GM04504 (cell line): ENCODE data around the gene AHSA1.

Source experiments
- DNase-seq: peaks from one replicate; pipeline ENCODE4 v3.0.0-alpha.2; 2012; ENCODE audit warnings: low read depth

The AHSA1 gene

DNA sequence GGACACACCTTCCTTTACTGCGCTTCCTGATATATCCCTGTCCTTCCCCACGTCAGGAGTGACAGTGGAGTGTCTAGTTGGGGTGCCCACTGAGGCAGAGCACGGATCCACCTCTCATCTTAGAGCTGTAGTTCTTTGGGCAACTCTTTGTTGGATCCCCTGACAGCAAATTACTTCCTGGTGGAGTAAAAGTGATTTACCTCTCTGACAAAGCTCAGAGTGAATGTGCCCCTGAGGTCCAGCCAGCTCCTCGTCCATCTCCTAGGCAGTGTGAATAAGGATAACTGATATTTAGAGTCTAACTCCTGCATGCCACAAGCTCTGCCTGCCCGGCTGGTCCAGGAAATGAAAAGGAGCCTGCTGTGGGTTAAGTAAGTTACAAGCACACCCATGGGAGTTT, 16.0 kb downstream of the AHSA1 start:
- no peak for DNase-seq

DNA sequence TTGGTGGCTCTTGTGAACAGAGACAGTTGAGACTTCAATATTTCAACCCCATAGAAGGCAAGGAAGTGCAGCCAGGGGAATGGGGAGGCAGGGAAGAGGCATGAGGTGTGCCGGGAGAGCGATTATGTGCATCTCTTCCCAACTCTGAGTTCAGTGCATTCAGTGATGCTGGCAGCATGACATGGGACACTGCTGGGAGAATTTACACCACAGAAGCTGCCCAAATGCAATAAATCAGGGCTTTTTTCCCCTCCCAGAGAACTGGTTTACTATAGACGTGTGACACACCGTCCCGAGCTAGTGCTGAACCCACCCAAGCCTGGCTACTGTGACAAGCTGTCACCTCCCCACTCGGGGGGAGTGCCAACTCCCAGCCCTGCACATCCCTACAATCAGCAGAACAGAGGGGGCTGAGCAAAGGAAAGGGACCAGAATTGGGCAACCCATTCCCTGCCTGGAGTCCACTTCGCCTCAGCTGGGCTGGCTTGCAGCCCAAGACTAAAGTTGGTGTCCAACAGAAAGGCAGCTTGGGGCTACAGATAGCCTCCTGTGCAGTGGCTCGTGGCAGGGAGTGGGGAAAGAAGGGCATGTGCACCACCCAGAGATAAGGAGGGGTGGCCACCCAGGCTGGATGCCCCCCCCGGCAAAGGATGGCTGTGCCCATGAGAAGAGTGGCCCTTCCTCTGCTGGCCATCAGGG, 16.7 kb downstream of the AHSA1 start:
- no peak for DNase-seq

GRCh38 chr14:77475432-77476115, 17.7 kb downstream of the AHSA1 start:
- no peak for DNase-seq

GRCh38 chr14:77478029-77478428, 20.1 kb downstream of the AHSA1 start:
- no peak for DNase-seq

GRCh38 chr14:77478796-77479195, 20.9 kb downstream of the AHSA1 start:
- DNase-seq: no peak

- DNase-seq: no peak
Measured at GRCh38 chr14:77482422-77482821, 24.5 kb downstream of the AHSA1 start.

DNA sequence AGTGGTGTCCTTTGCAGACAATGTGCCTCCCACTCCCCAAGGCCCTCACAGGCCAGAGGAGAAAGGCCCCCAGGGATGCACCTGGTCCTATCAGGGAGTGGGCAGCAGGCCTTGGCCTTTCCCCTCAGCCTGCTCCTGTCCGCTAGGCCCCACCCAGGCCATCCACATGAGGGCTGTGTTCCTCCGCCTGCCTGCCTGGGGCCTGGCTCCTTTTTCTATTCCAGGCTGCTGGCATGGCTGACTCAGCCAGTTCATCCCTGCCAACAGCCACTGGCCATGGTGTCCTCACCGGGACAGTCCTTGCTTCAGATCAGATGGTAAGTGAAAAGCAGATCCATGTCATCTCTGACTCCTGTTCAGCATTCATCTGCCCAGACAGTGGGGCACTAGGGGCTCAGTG, 27.4 kb downstream of the AHSA1 start:
- no peak for DNase-seq

- DNase-seq: peak; percentile 30
Measured at GRCh38 chr14:77485901-77486678, 28.2 kb downstream of the AHSA1 start.

- no peak for DNase-seq
Measured at GRCh38 chr14:77488558-77488957, 30.7 kb downstream of the AHSA1 start.

DNA sequence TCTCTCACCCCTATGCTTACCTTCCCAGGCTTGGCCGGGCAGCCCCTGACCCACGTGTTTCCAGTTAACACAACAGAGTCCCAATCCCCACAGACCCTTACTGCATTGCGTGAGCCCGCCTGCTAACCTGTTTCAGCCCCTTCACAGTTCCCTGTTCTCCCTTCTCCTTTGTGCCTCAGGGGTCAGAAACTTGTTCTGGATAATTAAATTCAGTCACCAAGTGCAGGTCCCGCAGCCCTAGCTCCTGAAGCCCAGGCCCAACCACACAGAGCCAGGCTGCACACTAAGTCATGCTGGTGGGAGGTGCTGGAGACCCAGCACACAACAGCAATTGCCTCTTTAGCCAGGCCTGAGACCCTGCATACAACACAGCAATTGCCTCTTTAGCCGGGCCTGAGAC, 31.1 kb downstream of the AHSA1 start:
- no peak for DNase-seq

- DNase-seq: no peak
Measured at GRCh38 chr14:77490347-77490986, 32.6 kb downstream of the AHSA1 start.

GRCh38 chr14:77491056-77491455, 33.2 kb downstream of the AHSA1 start:
- DNase-seq: no peak

DNA sequence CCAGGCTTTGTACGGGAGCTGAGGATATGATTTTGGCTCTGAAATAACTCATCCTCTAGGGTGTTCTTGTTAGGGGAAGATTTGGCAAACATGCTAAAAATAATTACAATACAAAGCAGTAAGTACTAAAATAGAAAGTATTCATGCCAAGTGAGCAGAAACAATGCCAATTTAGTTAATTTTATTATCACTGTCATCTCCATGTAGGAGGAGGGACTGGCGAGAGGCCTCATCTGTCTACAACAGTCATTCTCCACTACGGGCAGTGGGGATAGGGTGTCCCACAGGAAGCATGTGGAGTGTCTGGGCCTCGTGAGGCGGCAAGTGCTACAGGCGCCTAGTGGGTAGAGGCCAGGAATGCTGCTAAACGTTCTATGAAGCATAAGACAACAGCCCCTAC, 37.4 kb downstream of the AHSA1 start:
- DNase-seq: no peak

DNA sequence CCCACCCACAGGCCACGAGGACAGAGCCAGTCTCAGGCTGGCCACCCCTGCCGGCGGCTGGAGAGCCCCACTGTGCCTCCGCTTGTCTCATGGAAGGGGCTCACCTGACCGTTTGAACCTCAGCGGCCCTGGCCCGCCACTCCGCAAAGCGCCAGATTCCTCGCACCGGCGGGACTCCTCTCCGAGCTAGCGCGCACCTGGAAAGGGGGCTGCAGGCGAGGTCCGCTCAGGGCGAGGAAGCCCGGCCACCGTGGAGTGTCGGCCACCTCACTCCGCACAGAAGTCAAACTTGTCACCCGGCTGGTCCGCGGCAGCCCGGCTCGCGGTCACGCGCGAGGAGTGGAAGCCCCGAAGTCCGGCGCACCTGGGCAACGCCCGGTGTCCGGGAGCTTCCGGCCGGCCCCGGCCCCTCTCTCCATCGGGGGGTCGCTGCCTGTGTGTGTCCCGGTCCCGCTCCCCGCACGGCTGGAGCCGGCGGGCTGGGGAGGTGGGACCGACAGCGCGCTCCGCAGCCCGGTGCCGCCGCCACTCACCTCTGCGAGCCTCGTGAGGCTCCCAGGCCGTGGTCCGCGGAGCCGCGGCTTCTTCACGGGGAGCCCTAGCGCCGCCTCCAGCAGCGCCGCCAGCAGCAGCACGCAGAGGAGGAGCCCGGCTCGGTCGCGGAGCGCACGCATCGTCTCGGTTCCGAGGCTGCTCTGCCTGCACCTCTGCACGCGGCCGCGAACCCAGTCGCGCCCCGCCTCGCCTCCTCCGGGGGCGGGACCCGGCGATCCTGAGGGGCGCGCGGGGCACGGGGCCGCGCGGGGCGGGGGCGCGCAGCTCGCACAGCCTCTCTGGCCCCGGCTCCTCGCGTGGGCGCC, 40.5 kb downstream of the AHSA1 start, which contains the start of gene ISM2:
Gene ISM2, minus strand, starts transcription at position 697 of the 860 bp plus-strand sequence. Its CDS starts 23 bp downstream, at position 674.
- DNase-seq: no peak

GRCh38 chr14:77498984-77499527, 41.2 kb downstream of the AHSA1 start:
- no peak for DNase-seq

DNA sequence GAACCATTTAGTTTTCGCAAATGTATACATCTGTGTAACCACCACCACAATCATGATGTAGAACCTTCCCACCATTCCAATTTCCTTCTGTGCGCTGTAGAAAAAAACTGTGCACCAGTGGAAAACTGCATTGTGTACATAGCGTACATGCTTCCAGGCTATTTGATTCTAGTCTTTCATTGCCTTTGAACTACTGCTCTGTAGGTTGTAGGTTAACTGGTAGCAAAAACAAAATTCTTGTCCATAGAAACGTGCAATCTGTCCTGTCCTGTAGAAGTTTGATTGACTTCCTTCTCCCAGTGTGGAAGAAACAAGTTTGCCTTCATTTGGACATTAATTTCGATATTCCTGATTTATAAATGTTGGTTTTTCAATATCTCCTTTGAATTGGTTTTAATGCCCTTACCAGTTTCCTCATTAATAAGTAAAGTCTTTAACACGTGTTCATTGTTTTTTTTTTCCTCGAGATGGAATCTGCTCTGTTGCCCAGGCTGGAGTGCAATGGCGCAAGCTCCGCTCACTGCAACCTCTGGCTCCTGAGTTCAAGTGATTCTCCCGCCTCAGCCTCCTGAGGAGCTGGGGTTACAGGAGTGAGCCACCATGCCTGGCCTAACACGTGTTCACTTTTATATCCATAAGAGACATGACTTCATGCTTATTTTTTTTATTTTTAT, 44.4 kb downstream of the AHSA1 start:
- no peak for DNase-seq

- no peak for DNase-seq
Measured at GRCh38 chr14:77503138-77503537, 45.2 kb downstream of the AHSA1 start.

DNA sequence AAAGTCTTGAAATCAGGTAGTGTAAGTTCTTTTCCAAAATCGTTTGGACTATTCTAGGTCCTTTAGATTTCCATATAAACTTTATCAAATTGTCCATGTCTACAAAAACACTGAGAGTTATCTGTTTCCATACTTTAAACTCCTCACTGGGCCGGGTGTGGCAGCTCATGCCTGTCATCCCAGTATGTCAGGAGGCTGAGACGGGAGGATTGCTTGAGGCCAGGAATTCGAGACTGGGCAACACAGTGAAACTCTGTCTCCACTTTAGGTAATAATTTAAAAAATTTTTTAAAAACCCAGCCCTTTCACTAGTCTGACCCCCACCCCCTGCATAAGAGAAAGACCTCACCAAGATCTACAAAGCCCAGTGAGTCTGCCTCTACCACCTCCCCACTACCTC, 47.1 kb downstream of the AHSA1 start:
- no peak for DNase-seq

DNA sequence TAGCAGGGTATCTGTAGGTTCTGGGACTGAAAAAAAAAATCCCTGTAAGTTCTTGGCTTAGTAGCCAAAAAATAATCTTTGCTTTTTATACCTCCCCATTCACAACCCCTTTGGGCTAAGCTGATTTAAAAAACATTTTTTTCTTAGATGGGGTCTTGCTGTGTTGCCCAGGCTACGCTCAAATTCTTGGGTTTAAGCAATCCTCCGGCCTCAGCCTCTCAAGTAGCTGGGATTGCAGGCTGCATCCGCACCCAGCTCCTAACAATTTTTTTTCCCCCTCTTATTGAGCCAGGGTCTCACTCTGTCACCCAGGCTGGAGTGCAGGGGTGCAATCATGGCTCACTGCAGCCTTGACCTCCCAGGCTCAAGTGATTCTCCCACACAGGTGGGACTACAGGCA, 49.9 kb downstream of the AHSA1 start:
- no peak for DNase-seq

DNA sequence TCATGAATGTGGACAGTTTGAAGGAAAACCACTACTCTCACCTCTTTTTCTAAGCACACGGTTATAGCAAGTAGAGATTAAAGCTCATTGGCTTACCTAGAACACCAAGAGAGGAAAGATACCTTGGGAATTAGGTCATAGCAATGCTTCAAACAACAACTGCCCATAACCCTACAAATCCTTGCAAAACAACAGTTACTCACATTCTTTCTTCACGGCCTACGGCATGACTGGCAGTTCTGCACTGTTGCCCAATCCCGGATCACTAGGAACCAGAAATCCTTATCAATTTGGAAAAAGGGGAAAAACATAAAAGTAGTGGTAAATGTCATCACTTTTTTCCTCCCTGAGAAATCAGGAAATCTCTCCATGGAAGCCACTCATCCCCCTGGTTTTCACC, 50.4 kb downstream of the AHSA1 start:
- DNase-seq: no peak

DNA sequence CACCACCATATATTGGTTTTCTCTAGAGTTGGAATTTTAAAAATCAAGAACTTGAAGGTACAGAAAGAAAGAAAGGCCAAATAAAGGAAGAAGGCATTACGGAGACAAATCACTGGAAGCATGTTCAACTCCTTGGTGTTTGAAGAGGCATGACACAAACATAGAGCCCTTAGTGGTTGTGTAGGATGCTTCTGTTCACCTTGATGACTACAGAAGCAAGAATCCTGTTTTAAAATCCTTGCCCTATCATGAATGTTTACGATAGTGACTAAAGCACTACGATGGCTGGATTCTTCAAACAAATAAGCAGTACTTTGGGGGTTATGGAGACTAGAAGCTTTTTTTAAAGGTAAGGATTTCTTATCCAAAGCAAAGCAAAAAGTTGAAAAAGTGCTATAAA, 51.0 kb downstream of the AHSA1 start:
- no peak for DNase-seq
